SK-N-SH (cell line): ENCODE measurements around the gene KAT6B.

Source experiments
- EP300 ChIP-seq, 2 experiments: IDR thresholded peaks; 2 replicates each; pipeline versions ENCODE4 v1.4.0 to v1.6.1; 2012; ENCODE audit warnings: borderline replicate concordance in 1 of 2, low read depth in 1 of 2, low read length in 1 of 2
- MXI1 ChIP-seq: IDR thresholded peaks from 2 replicates; pipeline ENCODE4 v1.6.1; 2012; ENCODE audit warnings: mild to moderate bottlenecking, low read depth, low read length, improper control_type of control experiment
- RAD21 ChIP-seq: IDR thresholded peaks from 2 replicates; pipeline ENCODE4 v1.6.1; 2012; ENCODE audit warnings: mild to moderate bottlenecking, low read length
- TAF1 ChIP-seq: IDR thresholded peaks from 2 replicates; pipeline ENCODE4 v1.6.1; 2012; ENCODE audit warnings: low read depth, mild to moderate bottlenecking, low read length, moderate library complexity, borderline replicate concordance
- TF ChIP-seq, protein P1 (sequence below): fragments of 200-600 bp; sonication (generic); IDR thresholded peaks from 2 replicates; pipeline ENCODE4 v1.6.1; 2017; ENCODE audit warnings: antibody characterized with exemption, mild to moderate bottlenecking, moderate library complexity

- TF ChIP-seq, protein P1, sequence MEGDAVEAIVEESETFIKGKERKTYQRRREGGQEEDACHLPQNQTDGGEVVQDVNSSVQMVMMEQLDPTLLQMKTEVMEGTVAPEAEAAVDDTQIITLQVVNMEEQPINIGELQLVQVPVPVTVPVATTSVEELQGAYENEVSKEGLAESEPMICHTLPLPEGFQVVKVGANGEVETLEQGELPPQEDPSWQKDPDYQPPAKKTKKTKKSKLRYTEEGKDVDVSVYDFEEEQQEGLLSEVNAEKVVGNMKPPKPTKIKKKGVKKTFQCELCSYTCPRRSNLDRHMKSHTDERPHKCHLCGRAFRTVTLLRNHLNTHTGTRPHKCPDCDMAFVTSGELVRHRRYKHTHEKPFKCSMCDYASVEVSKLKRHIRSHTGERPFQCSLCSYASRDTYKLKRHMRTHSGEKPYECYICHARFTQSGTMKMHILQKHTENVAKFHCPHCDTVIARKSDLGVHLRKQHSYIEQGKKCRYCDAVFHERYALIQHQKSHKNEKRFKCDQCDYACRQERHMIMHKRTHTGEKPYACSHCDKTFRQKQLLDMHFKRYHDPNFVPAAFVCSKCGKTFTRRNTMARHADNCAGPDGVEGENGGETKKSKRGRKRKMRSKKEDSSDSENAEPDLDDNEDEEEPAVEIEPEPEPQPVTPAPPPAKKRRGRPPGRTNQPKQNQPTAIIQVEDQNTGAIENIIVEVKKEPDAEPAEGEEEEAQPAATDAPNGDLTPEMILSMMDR: no peak
- no peak for TF ChIP-seq RAD21
- TF ChIP-seq MXI1: no peak
- no peak for TF ChIP-seq EP300 (IDR thresholded peaks at IDR 0.05; ENCODE audit: borderline replicate concordance in 1 of 2, low read depth in 1 of 2, low read length in 1 of 2)
- TF ChIP-seq TAF1: no peak
Measured at GRCh38 chr10:74801447-74801846, 25.0 kb upstream of the KAT6B start.
